Endothelial cell of umbilical vein (primary cell): ENCODE data around the gene DGUOK. TPM values are rescaled to one million over a fixed set of nuclear protein-coding genes. Genes with fewer than 3 reads are reported as not detected.

Experiments
- BruUV-seq: library from RNA; stranded (reverse); fragments of 400-500 nt; replicated peaks from 2 replicates; lab custom pipeline; 2021; lab: Mats Ljungman, UMichigan
- CTCF ChIA-PET: fragments of 300-600, 350-600 bp; sonication (Branson Sonifier 250); formaldehyde crosslinking; loops from one replicate; lab custom pipeline; 2021; ENCODE audit warnings: antibody characterized with exemption, inconsistent platforms; lab: Charles Lee
- POLR2A ChIA-PET: fragments of 300-600, 350-600 bp; sonication (Branson Sonifier 250); formaldehyde crosslinking; loops from one replicate; lab custom pipeline; 2021; ENCODE audit warnings: antibody characterized with exemption, inconsistent platforms; lab: Charles Lee
- DNase-seq: peaks from one replicate; pipeline ENCODE4 v3.0.0-alpha.2; 2011; ENCODE audit warnings: low read depth, low spot score
- FAIRE-seq: peaks from 2 replicates; lab custom pipeline; 2011; peaks lifted over from hg19 to GRCh38; lab: Jason Lieb, UNC
- H2AFZ ChIP-seq: 2 replicates; pipeline ENCODE4 v1.6.0; 2012; ENCODE audit warnings: low read depth, low read length, control low read depth, inconsistent platforms
- H3K27ac ChIP-seq: 2 replicates; pipeline ENCODE4 v1.5.1; 2011; ENCODE audit warnings: low read depth, mild to moderate bottlenecking, control low read depth, low read length, moderate library complexity; ENCODE audit not compliant: insufficient read depth
- H3K27me3 ChIP-seq, 2 experiments: 2 replicates each; pipeline versions ENCODE4 v1.6.0 to v1.6.1; 2011; ENCODE audit warnings: low read length in 2 of 2, mixed read lengths in 1 of 2; ENCODE audit not compliant: control insufficient read depth in 2 of 2, insufficient read depth in 2 of 2
- H3K36me3 ChIP-seq, 2 experiments: 2 replicates in 1 of 2; 3 replicates in 1 of 2; pipeline ENCODE4 v1.5.1; 2011; ENCODE audit warnings: low read length in 2 of 2, mild to moderate bottlenecking in 1 of 2, moderate library complexity in 1 of 2; ENCODE audit not compliant: control insufficient read depth in 2 of 2, insufficient read depth in 2 of 2; ENCODE audit errors: extremely low read depth in 1 of 2
- H3K4me1 ChIP-seq: 3 replicates; pipeline ENCODE4 v1.5.1; 2011; ENCODE audit warnings: mild to moderate bottlenecking, low read length; ENCODE audit not compliant: control insufficient read depth, insufficient read depth; ENCODE audit errors: extremely low read depth
- H3K4me2 ChIP-seq: 2 replicates; pipeline ENCODE4 v1.6.1; 2011; ENCODE audit warnings: low read length, control low read depth, mixed read lengths; ENCODE audit not compliant: insufficient read depth
- H3K4me3 ChIP-seq, 3 experiments: fragments of 200-600 bp in 1 of 3; sonication (generic), shearing (Covaris generic) in 1 of 3; replicated peaks in 1 of 3; 2 replicates each; pipeline ENCODE4 v1.5.1; 2011 to 2016; ENCODE audit warnings: control low read depth in 3 of 3, low read length in 3 of 3, mild to moderate bottlenecking in 2 of 3, inconsistent platforms in 1 of 3, low read depth in 1 of 3, moderate library complexity in 1 of 3; ENCODE audit not compliant: insufficient read depth in 1 of 3
- H3K79me2 ChIP-seq: 2 replicates; pipeline ENCODE4 v1.6.0; 2012; ENCODE audit warnings: low read length, inconsistent platforms; ENCODE audit not compliant: control insufficient read depth, insufficient read depth
- H3K9ac ChIP-seq: replicated peaks from 2 replicates; pipeline ENCODE3; 2011; ENCODE audit warnings: low read length, control low read depth; ENCODE audit not compliant: insufficient read depth; ENCODE audit errors: extremely low read depth
- H3K9me1 ChIP-seq: replicated peaks from 3 replicates; pipeline ENCODE4 v1.6.0; 2011; ENCODE audit warnings: mild to moderate bottlenecking, low read length; ENCODE audit not compliant: control insufficient read depth, insufficient read depth; ENCODE audit errors: extremely low read depth
- H3K9me3 ChIP-seq: replicated peaks from 2 replicates; pipeline ENCODE4 v1.5.1; 2012; ENCODE audit warnings: low read length, inconsistent platforms; ENCODE audit not compliant: control insufficient read depth, insufficient read depth
- H4K20me1 ChIP-seq: replicated peaks from 2 replicates; pipeline ENCODE3; 2011; ENCODE audit warnings: mild to moderate bottlenecking, low read length; ENCODE audit not compliant: control insufficient read depth, insufficient read depth; ENCODE audit errors: extremely low read depth
- CTCF ChIP-seq, 2 donors: IDR thresholded peaks; 1 replicate in 1 of 2; 2 replicates in 1 of 2; pipeline ENCODE4 v1.5.1; 2011; ENCODE audit warnings: low read length in 2 of 2, mild to moderate bottlenecking in 2 of 2, moderate library complexity in 2 of 2, control low read depth in 1 of 2, inconsistent platforms in 1 of 2, low read depth in 1 of 2; ENCODE audit not compliant: insufficient read depth in 1 of 2; ENCODE audit errors: extremely low read depth in 1 of 2
- EZH2 ChIP-seq: IDR thresholded peaks from 2 replicates; pipeline ENCODE4 v1.6.1; 2012; ENCODE audit warnings: borderline replicate concordance, low read depth, mild to moderate bottlenecking, moderate library complexity, low read length, inconsistent platforms; ENCODE audit not compliant: severe bottlenecking
- FOS ChIP-seq: IDR thresholded peaks from 2 replicates; pipeline ENCODE4 v1.6.1; 2011; ENCODE audit warnings: mild to moderate bottlenecking, low read length, moderate library complexity, borderline replicate concordance; ENCODE audit not compliant: insufficient read depth
- GATA2 ChIP-seq: IDR thresholded peaks from 2 replicates; pipeline ENCODE4 v1.7.0; 2011; ENCODE audit warnings: low read depth, mild to moderate bottlenecking, moderate library complexity, mixed read lengths, low read length; ENCODE audit not compliant: insufficient read length, insufficient read depth
- JUN ChIP-seq: IDR thresholded peaks from 2 replicates; pipeline ENCODE4 v1.6.1; 2011; ENCODE audit warnings: borderline replicate concordance, low read depth; ENCODE audit not compliant: insufficient read length, insufficient read depth
- MAX ChIP-seq: IDR thresholded peaks from 2 replicates; pipeline ENCODE4 v1.6.1; 2011; ENCODE audit not compliant: insufficient read depth, insufficient read length
- MYC ChIP-seq: IDR thresholded peaks from one replicate; pipeline ENCODE4 v1.6.1; 2011; ENCODE audit warnings: mild to moderate bottlenecking, low read depth, low read length
- POLR2A ChIP-seq: IDR thresholded peaks from 2 replicates; pipeline ENCODE4 v1.6.1; 2012; ENCODE audit warnings: low read depth, mild to moderate bottlenecking, control low read depth, low read length
- POLR2AphosphoS5 ChIP-seq: IDR thresholded peaks from 2 replicates; pipeline ENCODE4 v1.6.1; 2012; ENCODE audit warnings: low read depth, mild to moderate bottlenecking, control low read depth, low read length, moderate library complexity; ENCODE audit not compliant: insufficient read depth
- dilution Hi-C: fragments of 300-500 bp; cut with MboI; formaldehyde crosslinking; loops from one replicate; pipeline ENCODE4 v1.15.0; 2019; ENCODE audit warnings: low sequenced_read_pairs; ENCODE audit not compliant: extremely low pct_ligation_motif_present
- intact Hi-C: fragments of 100-400 bp; cut with micrococcal nuclease; formaldehyde crosslinking; loops from one replicate; pipeline ENCODE4 v1.10.0; 2022
- polyA plus RNA-seq, 4 experiments: library from polyadenylated mRNA; depleted of rRNA in 3 of 4; stranded (reverse) in 3 of 4; unstranded in 1 of 4; fragments of >200 nt; gene quantifications; 2 replicates each; pipeline versions ENCODE4 v1.2.1 to v1.2.3, GENCODE V29; 2011 to 2012; ENCODE audit warnings: missing spikeins in 1 of 4
- total RNA-seq: library from RNA; stranded (reverse); gene quantifications from 2 replicates; pipeline ENCODE4 v1.2.3, GENCODE V29; 2021

DGUOK gene
- total and polyA plus RNA-seq, 2 donors (not counting 3 experiments of a cell fraction or from before 2014, with no cell fraction given), result 51.8 to 77.5 TPM

- H3K27me3 ChIP-seq, result peaks cover 1 to 12% of the 10 kb centered on the region in 2 experiments
- POLR2A ChIA-PET, result no interaction called here
- no peak overlapping the region for H2AFZ ChIP-seq
- H3K27ac ChIP-seq, result no peak overlapping the region
- no peaks in the 10 kb centered on the region for H3K9me3 ChIP-seq
- H3K9me1 ChIP-seq, result no peaks in the 10 kb centered on the region
- H3K4me1 ChIP-seq, result no peaks in the 10 kb centered on the region
- TF ChIP-seq MAX (no peak), CTCF (IDR thresholded peaks at IDR 0.05; ENCODE audit: extremely low read depth in 1 of 2, insufficient read depth in 1 of 2, low read depth in 1 of 2, low read length in 2 of 2) (no peak), EZH2 (no peak), FOS (no peak), POLR2AphosphoS5 (no peak), MYC (no peak), JUN (no peak), POLR2A (no peak), GATA2 (no peak)
- no peaks in the 10 kb centered on the region for H3K79me2 ChIP-seq
- BruUV-seq, result no TSS peak
- no peak overlapping the region for H3K4me2 ChIP-seq
- no peaks in the 10 kb centered on the region for H3K36me3 ChIP-seq
- DNase-seq (no peak), FAIRE-seq (no peak)
- H4K20me1 ChIP-seq, result no peaks in the 10 kb centered on the region
- CTCF ChIA-PET, result interaction anchor here (0.8 kb wide), 1 partner anchor 73 kb away, joined by 3 read pairs; no protein-coding TSS in a partner anchor
- dilution Hi-C loops (no loop called here), intact Hi-C loops (no loop called here)
- H3K4me3 ChIP-seq, result no peak overlapping the region
- no peak overlapping the region for H3K9ac ChIP-seq
Observed at GRCh38 chr2:73914667-73915066, 12.0 kb upstream of the DGUOK start.
